GM19468 (cell line): ENCODE results near the gene TET3.
A peak's percentile ranks its signal among the peaks of the same experiment; 100 is the strongest.
"Not testable (repeated sequence)": the region's sequence is repeated elsewhere in the genome, so short reads cannot be mapped to it uniquely, and the experiment has no call there.

Experiments
- ATAC-seq: cut with Tn5 transposase; IDR thresholded peaks from one replicate; pipeline ENCODE4 v1.9.1; 2021; ENCODE audit warnings: mild to moderate bottlenecking, moderate library complexity, moderate number of reproducible peaks; ENCODE audit not compliant: unreplicated experiment; ENCODE audit errors: extremely low read depth

Gene TET3

DNA sequence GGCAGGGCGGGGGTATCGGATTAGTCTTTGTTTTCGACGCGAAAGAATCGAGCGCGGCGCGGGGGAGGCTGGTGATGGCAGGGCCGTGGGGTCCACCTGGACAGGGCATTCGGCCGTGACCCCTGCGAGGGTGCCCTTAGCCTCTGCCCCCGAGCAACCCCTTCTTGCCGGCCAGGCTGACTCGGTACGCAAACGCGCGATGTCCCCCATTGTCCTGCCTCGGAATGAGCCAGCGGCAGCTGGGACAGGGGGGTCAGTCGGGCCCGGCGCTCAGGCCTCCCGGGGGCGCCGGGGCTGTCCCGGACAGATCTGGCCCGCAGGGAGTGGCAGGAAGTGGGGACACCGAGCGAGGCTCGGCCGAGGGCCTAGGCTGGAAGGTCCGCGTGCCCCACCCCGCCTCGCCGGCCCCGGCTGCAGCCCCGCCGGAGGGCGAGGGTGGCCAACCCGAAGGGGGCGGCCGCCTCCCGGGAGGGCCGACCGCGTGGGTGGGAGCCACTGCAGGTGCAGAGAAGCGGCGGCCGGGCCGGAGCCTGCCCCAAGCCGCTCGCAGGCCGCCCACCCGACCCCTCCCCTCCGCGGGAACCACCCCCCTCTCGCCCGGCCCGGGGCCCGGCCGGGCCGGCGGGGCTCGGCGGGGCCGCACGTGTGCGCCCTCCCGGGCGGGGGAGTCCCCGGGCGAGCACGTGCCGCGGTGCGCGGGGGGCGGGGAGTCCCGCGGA, at the start of gene TET3:
TSS of gene TET3 (plus strand) at position 708 of the 719 bp plus-strand sequence. CDS start 1,494 bp downstream, outside the sequence.
- peak; percentile 37 for ATAC-seq

DNA sequence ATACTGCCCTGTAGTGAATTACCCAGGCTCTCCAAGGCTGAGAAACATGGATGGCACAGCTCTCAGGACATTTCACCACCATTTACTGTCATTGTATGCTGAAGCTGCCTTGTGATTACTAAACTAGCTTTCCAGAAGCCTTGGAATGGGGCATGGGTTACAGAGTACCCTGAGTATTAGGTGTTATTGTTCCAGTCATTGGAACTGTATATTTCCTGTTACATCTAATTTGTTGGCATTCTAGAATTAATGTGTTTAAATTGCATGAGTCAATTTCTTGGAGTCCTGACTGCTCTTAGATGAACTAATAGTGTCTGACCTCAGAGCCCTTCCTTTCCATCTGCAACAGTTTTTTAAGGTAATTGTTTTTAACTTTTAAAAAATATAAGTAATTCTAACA, 49.1 kb upstream of the TET3 start:
- no peak for ATAC-seq

DNA sequence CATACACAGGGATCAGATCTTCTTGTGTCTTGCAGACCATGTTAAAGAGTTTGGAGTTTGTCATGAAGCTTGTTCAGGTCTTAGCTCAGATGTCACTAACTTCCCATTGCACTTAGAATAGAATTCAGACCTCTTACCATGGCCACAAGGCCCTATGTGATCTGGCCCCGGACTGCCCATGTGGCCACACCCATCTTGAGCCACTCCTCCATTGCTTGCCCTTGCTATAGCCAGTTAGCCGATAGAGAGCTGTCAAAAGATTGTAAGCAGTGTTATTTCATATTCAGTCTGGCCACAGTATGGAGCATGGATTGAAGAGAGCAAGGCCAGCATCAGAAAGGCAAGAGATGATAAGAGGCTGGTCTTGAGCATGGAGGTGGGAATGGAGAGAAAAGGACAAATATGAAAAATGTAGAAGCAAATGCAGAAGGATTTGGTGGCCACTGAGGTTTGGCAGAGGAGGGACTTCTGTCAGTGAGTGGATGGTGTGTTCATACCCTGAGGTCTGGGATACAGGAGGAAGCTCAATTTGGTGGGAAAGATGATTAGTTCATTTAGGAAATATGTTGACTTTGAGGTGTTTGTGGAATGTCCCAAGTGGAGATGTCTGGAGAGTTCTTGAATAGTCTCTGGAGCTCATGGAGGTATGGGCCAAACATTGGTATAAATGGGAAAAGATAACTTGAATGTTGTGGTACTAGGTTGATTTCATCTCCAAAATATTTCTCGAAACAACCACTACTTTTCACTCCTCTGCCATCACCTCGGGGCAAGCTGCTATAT, 47.4 kb upstream of the TET3 start:
- ATAC-seq, result no peak

DNA sequence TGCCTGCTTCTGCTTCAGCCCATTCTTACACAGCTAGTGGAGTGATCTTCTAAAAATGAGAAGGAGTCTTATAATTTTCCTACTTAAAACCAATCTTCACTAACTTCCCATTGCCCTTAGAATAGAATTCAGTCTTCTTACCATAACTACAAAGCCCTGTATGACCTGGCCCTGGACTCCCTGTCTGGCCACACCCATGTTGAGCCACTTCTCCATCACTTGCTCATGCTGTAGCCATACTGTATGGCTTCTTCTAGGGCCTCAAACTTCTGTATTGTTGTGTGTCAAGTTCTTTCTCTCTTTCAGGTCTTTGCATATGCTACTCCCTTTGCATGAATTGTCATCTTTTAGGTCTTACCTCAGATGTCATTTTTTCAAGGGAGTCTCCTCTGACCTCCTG, 46.8 kb upstream of the TET3 start:
- ATAC-seq, result no peak

DNA sequence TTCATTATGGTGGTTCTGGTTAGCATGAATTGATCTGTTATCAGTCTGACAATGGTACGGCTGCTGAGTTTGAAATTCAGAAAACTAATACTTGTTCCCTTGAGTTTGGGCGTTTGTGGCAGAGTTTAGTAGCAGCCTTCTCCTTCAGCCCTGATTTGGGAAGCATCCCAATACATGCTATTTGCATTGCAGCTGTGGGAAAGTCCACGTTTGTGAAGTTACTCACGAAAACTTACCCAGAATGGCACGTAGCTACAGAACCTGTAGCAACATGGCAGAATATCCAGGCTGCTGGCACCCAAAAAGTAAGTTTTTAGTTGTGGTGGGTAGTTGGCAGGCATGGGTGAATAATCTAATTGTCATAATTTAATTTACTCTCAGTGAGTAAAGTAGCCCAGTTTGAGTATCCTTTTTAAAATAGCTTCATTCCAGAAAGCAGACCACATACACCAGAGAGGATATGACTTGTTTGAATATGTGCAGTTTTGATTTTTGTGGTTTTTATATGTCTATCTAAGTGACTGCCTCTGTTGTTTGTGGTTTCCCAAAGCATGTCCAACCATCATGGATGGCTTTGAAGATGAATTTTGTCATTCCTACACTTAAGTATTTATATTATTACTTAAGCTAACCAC, 45.9 kb upstream of the TET3 start:
- ATAC-seq, result no peak

DNA sequence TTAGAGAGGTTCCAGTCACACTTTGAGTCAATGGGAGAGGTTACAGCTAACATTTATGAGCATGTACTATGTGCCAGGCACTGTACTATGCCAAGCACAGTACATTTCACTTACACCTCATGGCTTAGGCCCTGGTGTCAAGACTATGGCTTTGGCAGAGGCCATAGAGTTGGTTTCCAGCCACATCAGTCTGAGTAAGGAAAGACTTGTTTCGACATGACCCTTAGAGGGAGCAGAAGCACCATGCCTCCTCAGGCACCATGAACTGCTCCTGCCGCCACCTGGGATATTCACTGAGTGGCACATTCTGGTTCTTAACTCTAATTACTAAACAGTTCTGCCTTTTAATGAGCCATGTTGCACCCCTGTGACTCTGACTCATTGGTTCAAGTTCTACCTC, 45.3 kb upstream of the TET3 start:
- ATAC-seq, result no peak

DNA sequence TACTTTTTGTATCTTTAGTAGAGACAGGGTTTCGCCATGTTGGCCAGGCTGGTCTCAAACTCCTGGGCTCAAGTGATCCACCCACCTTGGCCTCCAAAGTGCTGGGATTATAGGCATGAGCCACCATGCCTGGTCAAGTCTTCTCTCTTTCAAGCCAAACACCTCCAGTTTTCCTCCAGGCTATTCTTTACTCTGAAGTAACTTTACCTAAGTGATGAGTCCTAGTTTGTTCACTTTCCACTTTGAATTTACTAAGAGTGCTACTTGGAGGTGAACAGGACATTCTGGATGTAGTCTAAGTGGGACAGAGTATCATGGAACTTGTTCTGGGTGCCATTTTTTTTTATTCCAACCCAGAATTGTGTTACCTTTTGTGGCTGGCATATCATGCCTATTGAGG, 44.6 kb upstream of the TET3 start:
- not testable (repeated sequence) for ATAC-seq

DNA sequence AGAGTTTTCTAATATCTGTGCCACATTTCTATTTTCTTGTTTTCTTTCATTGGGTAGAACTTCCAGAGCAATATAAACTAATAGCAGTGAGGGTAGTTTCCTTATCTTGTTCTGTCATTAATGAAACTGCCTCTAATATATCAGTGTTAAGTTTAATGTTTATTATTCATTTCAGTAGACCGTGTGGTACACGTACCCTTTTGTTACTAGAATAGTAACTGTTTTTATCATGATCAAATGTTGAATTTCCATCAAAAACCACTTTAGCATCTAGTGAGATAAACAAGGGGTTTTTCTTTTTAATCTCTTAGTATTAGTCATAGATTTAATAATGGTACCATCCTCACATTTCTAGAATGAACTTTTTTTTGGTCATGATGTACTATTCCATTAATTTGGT, 42.0 kb upstream of the TET3 start:
- no peak for ATAC-seq

DNA sequence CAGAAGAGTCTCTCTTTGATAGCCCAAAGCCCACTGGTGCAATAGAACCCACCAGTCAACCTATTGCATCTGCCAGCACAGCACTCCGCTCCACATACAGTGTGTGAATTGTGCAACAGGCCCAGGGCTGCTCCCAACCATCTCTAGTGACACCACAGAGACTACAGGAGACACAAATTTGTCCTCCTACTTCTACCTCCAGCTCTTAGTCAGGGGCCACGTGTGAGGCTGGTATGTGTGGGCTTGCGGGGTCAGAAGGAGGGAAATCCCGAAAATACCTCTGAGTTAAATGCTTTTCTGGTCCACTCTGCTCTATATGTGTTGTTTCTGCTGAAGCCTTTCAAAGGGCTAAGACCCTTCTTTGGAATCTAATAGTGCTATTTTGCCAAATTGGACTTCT, 40.0 kb upstream of the TET3 start:
- no peak for ATAC-seq

DNA sequence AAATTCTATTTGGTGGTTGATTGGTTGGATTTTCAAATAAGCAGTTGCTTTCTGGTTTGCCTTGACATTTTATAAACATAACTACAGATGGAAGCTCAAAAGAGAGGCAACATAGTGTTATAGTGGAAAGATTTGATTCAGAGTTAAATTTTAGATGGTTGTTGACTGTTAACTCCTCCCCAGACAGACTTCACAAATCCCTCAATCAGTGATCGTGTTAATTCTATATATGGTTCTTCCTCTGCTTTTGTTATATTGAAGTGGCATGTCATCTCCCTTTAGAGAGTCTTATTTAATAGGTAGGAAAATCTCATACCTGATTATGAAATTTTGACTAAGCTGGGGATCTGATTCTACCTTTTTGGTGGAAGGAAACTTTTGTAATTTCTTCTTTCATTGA, 38.5 kb upstream of the TET3 start:
- no peak for ATAC-seq

DNA sequence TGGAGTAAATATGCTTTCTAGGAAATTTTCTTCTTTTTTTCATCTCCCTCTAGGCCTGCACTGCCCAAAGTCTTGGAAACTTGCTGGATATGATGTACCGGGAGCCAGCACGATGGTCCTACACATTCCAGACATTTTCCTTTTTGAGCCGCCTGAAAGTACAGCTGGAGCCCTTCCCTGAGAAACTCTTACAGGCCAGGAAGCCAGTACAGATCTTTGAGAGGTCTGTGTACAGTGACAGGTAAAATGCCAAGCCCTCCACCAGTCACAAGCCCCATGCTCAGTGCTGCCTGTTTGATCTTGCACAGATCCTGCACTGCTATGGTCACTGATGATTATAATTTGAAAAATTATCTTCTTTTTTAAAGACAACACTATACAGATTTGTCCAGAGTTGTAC, 38.0 kb upstream of the TET3 start:
- ATAC-seq, result no peak

DNA sequence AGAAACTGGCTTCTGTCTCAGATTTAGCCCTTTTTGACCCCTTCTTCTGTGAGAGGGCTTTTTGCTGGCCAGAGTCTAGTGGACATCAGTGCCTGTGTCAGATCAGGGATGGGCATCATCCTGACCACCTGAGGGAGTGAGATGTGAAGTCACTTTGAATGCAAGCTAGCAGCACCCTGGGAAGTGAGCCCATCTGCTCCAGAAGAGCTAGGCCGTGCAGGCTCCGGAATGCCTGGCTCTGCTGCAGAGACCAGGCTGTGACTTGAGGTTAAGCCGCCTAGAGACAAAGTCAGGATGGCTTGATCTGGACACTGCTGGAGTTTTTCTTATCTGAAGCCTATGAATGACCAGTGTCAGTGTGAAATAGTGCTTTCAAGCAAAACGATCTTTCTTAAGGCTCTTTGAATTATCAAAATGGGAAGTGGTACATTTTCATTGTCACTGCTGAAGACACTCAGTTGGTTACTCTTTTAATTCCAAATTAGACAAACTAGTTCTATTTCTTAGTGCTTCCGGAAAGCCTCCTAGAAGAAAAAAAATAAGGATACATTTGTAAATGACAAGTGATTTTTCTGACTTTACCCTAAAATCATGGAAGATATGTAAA, 37.2 kb upstream of the TET3 start:
- no peak for ATAC-seq

DNA sequence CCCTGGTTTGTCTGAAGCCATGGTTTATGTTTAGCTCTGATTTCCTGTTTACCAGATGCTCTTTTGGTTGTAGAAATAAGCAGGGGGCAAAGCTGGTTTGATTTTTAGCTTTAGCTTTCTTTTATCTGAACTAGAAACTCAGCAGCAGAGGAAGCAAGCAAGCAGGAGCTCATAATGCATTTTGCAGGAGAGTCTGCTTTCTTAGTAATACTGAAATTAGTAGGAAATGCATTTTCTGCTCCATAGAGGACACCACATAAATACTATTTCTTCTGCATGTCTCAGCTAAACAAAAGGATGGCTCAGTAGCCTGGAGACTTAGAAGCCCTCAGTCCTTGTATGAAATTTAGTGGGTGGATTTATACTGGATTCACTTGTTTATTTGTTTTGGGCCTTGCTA, 34.9 kb upstream of the TET3 start:
- ATAC-seq, result no peak

DNA sequence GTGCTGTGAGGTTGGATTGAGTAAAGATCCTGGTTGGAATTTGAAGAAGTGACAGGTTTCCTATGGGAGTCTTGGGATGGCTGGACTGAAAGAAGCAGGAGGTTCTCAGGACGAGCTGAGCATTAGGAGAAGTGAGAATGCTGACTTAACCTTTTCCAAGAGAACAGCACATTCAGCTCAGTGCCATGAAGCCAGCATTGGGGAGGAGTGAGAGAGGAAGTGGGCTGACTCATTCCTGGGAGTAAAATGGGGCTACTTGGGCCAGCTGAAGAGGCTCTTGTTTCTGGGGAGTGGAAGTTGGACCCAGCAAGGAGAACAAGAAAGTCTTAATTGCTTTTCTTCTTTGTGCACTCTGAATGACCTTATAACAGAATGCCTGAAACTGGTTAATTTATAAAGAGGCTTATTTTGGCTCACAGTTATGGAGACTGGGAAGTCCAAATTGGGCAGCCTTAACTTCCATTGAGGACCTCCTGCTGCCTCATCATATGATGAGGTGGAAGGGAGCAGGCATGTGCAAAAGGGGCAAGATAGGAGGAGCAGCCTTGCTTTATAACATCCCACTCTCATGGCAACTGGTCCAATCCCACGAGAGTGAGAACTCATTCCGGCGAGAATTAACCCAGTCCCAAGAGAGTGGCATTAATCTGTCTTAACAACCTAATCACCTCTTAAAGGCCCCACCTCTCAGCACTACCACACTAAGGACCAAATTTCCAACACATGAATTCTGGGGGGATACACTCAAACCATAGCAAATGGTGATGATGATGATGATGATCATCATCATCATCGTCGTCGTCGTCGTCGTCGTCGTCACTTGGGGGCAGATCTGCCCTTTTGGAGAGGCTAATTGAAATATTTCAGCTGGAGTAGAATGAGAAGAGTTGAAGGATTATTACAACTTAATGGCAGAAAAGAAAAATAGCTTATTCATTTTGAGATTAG, 31.9 kb upstream of the TET3 start:
- no peak for ATAC-seq

DNA sequence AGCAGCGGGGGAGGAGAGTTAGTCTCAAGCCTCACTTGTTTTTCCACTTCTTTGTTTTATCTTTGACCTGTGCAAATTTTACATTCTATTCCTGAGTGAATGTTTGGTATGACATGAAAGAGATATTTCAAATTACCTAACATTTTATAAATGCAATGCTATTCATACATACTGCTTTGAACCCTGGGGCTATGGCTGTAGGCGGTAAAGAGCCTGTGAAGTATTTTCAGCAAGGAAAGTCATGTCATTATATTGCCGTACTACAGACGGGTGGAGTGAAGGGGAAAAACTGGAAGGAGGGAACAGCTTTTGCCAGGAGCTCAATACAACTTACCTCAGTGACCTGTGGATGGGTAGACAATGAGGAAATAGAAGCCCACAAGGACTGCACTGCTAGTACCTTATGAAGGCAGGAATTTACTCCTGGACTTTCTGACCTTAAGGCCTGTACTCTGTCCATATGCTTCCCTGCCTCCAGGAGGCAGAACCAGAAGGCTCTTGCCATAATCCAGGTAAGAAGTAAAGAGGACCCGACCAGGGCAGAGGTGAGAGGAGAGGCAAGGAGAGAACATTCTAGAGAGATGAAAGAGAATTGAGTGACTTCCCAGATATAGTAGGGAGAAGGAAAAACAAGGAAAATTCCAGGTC, 28.4 kb upstream of the TET3 start:
- no peak for ATAC-seq

DNA sequence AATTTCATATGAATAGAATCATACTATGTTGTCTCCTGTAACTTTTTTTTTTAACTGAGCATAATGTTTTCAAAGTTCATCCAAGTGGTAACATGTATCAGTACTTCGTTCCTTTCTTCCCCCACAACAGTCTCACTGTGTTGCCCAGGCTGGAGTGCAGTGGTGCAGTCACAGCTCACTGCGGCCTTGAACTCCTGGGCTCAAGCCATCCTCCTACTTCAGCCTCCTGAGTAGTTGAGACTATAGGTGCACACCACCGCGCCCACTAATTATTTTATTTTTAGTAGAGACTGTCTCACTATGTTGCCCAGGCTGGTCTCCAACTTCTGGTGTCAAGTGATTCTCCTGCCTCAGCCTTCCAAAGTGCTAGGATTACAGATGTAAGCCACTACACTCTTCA, 23.4 kb upstream of the TET3 start:
- ATAC-seq, result no peak

DNA sequence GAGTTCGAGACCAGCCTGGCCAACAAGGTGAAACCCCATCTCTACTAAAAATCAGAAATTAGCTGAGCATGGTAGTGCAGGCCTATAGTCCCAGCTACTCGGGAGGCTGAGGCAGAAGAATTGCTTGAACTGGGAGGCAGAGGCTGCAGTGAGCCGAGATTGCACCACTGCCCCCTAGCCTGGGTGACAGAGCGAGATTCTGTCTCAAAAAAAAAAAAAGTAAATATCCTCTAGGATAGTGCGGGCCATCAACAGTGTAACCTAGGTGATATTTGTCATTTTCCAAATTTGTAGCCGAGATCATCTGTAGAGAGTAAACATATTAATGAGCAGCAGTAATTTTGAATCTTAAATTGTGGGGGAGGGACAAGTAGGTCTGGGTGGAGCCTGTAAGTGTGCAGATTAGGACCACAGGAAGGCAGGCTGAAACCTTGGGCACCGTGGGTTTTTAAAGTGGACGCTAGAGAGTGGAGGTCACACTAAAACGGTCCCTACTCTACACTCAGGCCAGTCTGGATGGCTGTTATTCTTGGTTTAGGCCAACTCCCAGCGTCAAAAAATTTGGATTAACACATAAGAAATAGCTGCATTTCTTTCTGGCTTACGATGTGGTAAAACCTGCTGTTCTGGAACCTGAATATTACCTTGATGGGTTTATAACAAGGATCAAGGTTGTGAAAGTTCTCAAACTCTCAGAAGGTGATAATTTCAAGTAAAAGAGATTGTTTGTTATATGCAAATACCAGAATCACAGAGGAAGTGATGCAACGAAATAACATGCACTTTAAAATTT, 22.7 kb upstream of the TET3 start:
- ATAC-seq, result no peak

DNA sequence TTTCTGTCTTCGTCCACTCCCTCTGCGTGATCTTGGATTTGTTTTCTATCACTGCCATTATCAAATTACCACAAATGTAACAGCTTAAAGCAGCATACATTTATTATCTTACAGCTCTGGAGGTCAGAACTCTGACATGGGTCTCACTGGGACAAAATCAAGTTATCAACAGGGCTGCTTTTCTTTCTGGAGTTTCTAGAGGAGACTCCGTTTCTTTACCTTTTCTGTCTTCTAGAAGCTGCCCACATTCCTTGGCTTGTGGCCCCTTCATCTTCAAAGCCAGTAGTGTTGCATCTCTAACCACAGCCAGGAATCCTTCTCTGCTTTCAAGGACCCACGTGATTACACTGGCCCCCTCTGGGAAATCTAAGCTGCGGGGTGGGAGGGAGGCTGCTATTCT, 21.9 kb upstream of the TET3 start:
- ATAC-seq, result no peak
